ENCODE measurements around the gene PRDM16.

DNA sequence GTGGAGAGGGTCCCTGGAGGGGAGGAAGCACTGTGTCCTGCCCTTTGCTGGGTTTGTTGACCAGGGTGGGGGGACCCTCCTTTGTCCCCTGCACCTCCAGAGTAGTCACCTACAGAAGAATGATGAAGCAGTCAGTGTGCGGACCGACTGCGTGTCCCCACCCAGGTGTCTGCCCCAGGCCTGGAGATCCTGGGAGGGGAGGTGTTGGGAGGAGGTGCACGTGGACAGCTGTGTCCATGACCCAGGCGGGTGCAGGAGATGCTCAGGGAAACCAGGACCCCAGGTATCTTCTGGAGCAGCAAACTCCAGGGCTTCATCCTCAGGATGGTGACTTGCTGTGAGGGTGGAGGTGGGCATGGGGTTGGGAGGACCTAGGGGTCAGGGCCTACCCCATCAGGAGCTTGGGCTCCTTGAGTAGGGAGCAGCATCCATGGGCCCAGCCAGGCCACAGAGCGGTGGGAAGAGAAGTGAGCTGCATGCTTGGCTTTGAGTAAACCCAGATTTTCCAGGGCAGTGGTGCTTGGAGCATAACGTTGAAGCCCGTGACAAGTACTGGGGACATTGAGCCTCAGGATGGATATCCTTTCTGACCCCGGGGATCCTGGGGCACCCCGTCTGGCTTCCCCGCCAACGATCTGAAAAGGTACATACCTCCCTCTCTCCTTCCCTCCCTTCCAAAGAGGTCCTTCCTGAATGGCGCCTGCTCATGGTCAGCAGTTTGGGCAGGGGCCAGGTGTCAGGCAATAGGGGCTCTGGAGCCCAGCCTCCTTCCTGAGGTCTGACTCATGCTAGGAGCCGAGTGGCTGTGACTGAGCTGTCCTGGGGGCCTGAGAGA is 34.1 kb upstream of the PRDM16 start:
- TF ChIP-seq POLR2A (IDR thresholded peaks at IDR 0.05), result no peak
- no peak for TF ChIP-seq CTCF (IDR thresholded peaks at IDR 0.05)
